A673 (cell line): ENCODE data around the gene TMEM212. TPM values are rescaled to one million over a fixed set of nuclear protein-coding genes. Genes with fewer than 3 reads are reported as not detected.
A peak's percentile ranks its signal among the peaks of the same experiment; 100 is the strongest.

Source experiments
- Bru-seq: library from RNA; stranded (reverse); fragments of 400-500 nt; gene quantifications from one replicate; lab custom pipeline; 2021; lab: Mats Ljungman, UMichigan
- BruChase-seq, 2 experiments: library from RNA; stranded (reverse); fragments of 400-500 nt; gene quantifications; one replicate each; lab custom pipeline; 2021; lab: Mats Ljungman, UMichigan
- BruUV-seq: library from RNA; stranded (reverse); fragments of 400-500 nt; replicated peaks from 2 replicates; lab custom pipeline; 2021; lab: Mats Ljungman, UMichigan
- CTCF ChIA-PET: fragments of 300-600 bp; sonication (Branson Sonifier 250); formaldehyde crosslinking; loops from one replicate; lab custom pipeline; 2022; ENCODE audit warnings: antibody characterized with exemption; lab: Charles Lee
- POLR2A ChIA-PET: fragments of 300-600 bp; sonication (Branson Sonifier 250); formaldehyde crosslinking; loops from one replicate; lab custom pipeline; 2022; ENCODE audit warnings: antibody characterized with exemption; ENCODE audit not compliant: low non-redundant PET; lab: Charles Lee
- DNase-seq: peaks from one replicate; pipeline ENCODE4 v3.0.0-alpha.2; 2015; ENCODE audit warnings: low spot score
- H3K27ac ChIP-seq: fragments of 200-600 bp; sonication (generic); 2 replicates; pipeline ENCODE4 v1.5.1; 2016; ENCODE audit warnings: mixed run types, low read depth, mild to moderate bottlenecking, mixed read lengths, antibody characterized with exemption, low read length; ENCODE audit not compliant: poor library complexity, severe bottlenecking
- H3K27me3 ChIP-seq: fragments of 200-600 bp; sonication (generic); replicated peaks from 2 replicates; pipeline ENCODE4 v1.6.1; 2017; ENCODE audit warnings: mixed run types, low read depth, mild to moderate bottlenecking, mixed read lengths, antibody characterized with exemption, low read length; ENCODE audit not compliant: insufficient read depth, poor library complexity
- H3K36me3 ChIP-seq: fragments of 200-600 bp; sonication (generic); 2 replicates; pipeline ENCODE4 v1.6.1; 2016; ENCODE audit warnings: mixed run types, mild to moderate bottlenecking, mixed read lengths, antibody characterized with exemption, low read length; ENCODE audit not compliant: insufficient read depth, poor library complexity, severe bottlenecking
- H3K4me1 ChIP-seq: fragments of 200-600 bp; sonication (generic); 2 replicates; pipeline ENCODE4 v1.6.1; 2017; ENCODE audit warnings: mixed run types, mild to moderate bottlenecking, mixed read lengths, antibody characterized with exemption, low read length; ENCODE audit not compliant: insufficient read depth, poor library complexity, severe bottlenecking
- H3K4me3 ChIP-seq: fragments of 200-600 bp; sonication (generic); 2 replicates; pipeline ENCODE4 v1.5.1; 2016; ENCODE audit warnings: low read depth, mixed run types, mild to moderate bottlenecking, mixed read lengths, low read length; ENCODE audit not compliant: poor library complexity, severe bottlenecking
- H3K9me3 ChIP-seq: fragments of 200-600 bp; sonication (generic); 2 replicates; pipeline ENCODE4 v1.6.1; 2016; ENCODE audit warnings: mixed run types, low read depth, mild to moderate bottlenecking, mixed read lengths, antibody characterized with exemption, low read length; ENCODE audit not compliant: poor library complexity, severe bottlenecking
- EZH2 ChIP-seq: fragments of 200-600 bp; sonication (generic); IDR thresholded peaks from 2 replicates; pipeline ENCODE4 v1.6.1; 2017; ENCODE audit warnings: borderline replicate concordance, low read depth, mild to moderate bottlenecking, mixed read lengths, antibody characterized with exemption, low read length; ENCODE audit not compliant: poor library complexity, severe bottlenecking
- intact Hi-C: fragments of 100-400 bp; cut with micrococcal nuclease; formaldehyde crosslinking; loops from one replicate; pipeline ENCODE4 v1.10.0; 2022; ENCODE audit not compliant: unreplicated experiment
- long read RNA-seq: library from polyadenylated mRNA; stranded (forward); transcript quantifications from one replicate; pipeline ENCODE4 v2.0.0, GENCODE V29; 2022
- total RNA-seq: library from RNA; stranded (reverse); gene quantifications from 2 replicates; pipeline ENCODE4 v1.2.3, GENCODE V29; 2021
- TF ChIP-seq, protein P1 (sequence below): fragments of 300-800, 200-600 bp; sonication (generic); conservative IDR thresholded peaks from 2 replicates; pipeline ENCODE4 v1.5.1; 2017; ENCODE audit warnings: low read depth, mild to moderate bottlenecking, antibody characterized with exemption, low read length, moderate library complexity, mixed read lengths

The TMEM212 gene
- total RNA-seq (not detected in 2 replicates), Bru-seq, nascent RNA (not detected), BruChase-seq, experiment 1, labeled RNA remaining after a 2-hour chase (not detected), BruChase-seq, experiment 2, labeled RNA remaining after a 6-hour chase (percentile 5 among the genes with signal in this experiment)
- long read RNA-seq = 0 reads

DNA sequence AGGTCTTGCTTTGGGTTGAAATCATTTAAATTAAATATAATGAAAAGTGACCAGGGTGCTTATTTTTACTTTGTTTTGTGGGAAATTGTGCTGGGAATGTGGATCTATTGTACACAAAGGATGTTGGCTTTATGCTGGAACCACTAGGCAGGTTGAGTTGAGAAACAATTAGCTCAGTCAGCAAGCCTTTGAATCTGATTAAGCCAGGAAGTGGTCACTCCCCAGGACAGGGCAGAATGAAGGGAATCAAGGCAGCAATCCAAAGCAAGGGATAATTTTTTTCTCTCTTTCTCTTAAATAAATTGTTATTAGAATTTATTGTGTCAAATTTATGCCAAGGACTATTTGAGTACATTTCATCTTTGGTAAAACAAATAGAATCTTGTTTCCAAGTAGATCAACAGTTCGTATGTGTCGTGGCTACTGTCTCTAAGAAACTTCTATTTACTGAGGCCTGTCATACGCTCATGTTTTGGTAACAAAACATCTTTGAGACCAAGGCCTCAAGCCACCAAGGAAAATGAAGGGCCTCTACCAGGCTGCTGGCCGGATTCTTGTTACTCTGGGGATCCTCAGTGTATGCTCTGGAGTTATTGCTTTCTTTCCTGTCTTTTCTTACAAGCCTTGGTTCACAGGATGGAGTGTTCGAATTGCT, at the start of gene TMEM212:
TMEM212 (plus strand) TSS at position 486 of the 655 bp plus-strand sequence; CDS start at position 521, 35 bp downstream.
- no peak for DNase-seq
- Histone ChIP-seq H3K36me3 (no peaks in the 10 kb centered on the region), H3K27ac (no peak within 1 kb of the TSS), H3K27me3 (no peaks in the 10 kb centered on the region), H3K4me3 (no peak within 1 kb of the TSS), H3K9me3 (no peaks in the 10 kb centered on the region), H3K4me1 (no peaks in the 10 kb centered on the region)
- CTCF ChIA-PET = no interaction called here
- POLR2A ChIA-PET = no interaction called here
- no peak for TF ChIP-seq EZH2
- TF ChIP-seq, protein P1, sequence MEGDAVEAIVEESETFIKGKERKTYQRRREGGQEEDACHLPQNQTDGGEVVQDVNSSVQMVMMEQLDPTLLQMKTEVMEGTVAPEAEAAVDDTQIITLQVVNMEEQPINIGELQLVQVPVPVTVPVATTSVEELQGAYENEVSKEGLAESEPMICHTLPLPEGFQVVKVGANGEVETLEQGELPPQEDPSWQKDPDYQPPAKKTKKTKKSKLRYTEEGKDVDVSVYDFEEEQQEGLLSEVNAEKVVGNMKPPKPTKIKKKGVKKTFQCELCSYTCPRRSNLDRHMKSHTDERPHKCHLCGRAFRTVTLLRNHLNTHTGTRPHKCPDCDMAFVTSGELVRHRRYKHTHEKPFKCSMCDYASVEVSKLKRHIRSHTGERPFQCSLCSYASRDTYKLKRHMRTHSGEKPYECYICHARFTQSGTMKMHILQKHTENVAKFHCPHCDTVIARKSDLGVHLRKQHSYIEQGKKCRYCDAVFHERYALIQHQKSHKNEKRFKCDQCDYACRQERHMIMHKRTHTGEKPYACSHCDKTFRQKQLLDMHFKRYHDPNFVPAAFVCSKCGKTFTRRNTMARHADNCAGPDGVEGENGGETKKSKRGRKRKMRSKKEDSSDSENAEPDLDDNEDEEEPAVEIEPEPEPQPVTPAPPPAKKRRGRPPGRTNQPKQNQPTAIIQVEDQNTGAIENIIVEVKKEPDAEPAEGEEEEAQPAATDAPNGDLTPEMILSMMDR = no peak
- no TSS peak for BruUV-seq
- intact Hi-C loops = no loop called here

DNA sequence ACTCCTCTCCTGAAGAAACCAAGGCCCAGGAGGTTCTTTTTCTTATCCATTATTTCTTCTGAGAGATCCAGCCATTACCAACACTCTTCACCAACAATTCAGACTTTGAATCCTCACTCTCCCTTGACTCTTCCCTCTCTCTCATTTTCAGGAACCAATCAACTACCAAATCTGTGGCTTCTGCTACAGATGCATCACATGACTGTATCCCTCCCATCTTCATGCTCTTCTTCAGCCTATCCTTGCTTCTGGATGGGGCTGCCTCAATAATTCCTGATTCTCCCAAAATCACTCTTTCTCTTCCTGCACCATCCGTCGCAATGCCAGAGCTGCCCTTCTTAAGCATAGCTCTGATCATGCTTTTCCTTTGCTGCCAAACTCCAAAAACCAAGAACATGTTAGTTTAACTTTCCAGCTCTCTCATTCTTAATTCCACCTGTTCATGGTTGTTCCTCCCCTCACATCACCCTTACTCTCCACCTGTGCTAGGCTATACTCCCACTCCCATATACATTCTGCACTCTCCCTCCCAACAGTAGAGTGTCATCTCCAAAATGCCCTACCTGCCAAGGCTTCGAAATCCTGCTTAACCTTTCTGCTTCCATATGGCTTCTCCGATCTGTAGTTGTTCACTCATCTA, 46.4 kb upstream of the TMEM212 start:
- CTCF ChIA-PET = interaction anchor here (0.7 kb wide), 1 partner anchor 24 kb away, joined by 3 read pairs; no protein-coding TSS in a partner anchor
- no TSS peak for BruUV-seq

DNA sequence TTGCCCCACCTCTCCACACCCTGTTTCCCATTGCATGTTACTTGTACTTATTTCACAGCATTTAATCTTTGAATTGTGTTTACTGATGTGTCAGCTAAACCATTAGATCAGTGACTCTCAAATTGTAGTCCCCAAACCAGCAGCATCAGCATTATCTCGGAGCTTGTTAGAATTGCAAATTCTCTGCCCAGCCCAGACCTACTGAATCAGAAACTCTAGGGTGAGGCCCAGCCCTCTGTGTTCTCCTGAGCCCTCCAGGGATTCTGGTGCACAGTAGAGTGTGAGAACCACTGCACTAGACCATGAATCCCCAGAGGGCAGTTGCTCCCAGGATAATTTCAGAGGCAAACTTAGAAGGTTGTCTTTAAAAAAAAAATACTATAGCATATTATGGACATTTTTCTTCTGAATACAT, 45.9 kb upstream of the TMEM212 start:
- no peak overlapping the region for H3K4me3 ChIP-seq
- peak; percentile 60 for DNase-seq
- H3K27ac ChIP-seq = no peak overlapping the region
- ChIA-PET POLR2A (no interaction called here), CTCF (interaction anchor here (0.7 kb wide), 1 partner anchor 25 kb away, joined by 3 read pairs; no protein-coding TSS in a partner anchor)
- H3K4me1 ChIP-seq = peaks cover 10% of the 10 kb centered on the region
- H3K36me3 ChIP-seq = no peaks in the 10 kb centered on the region
- H3K9me3 ChIP-seq = no peaks in the 10 kb centered on the region
- no peaks in the 10 kb centered on the region for H3K27me3 ChIP-seq
- TF ChIP-seq EZH2 = no peak
- intact Hi-C loops = no loop called here
- no TSS peak for BruUV-seq

More for the DNA sequence above, 46.4 kb upstream of the TMEM212 start:
- Histone ChIP-seq H3K36me3 (no peaks in the 10 kb centered on the region), H3K27me3 (no peaks in the 10 kb centered on the region), H3K4me3 (no peak overlapping the region), H3K27ac (no peak overlapping the region), H3K4me1 (peaks cover 10% of the 10 kb centered on the region), H3K9me3 (no peaks in the 10 kb centered on the region)
- no peak for DNase-seq
- POLR2A ChIA-PET = no interaction called here
- TF ChIP-seq, protein P1 = no peak
- TF ChIP-seq EZH2 = no peak
- intact Hi-C loops = no loop called here
